ENCODE results near the gene KCTD14. TPM values are rescaled to one million over a fixed set of nuclear protein-coding genes. Genes with fewer than 3 reads are reported as not detected.

The KCTD14 gene
- total and polyA plus RNA-seq, 2 of the 4 experiments (the other 2 are of a cell fraction), result 0.90 to 0.97 TPM

DNA sequence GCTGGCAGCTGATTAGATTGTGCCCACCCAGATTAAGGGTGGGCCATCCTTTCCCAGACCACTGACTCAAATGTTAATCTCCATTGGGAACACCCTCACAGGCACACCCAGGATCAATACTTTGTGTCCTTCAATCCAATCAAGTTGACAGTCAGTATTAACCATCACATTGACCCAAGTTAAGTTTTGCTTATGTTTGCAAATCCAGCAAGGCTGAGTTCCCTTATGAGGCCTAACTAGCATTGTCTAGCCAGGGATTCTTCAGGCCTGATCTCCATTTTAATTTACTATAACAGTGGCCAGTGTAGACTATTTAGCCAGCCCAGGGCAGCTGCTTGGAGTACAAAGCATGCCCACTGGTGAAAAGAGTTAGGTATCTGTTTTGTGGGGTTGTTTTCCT lies 2.3 kb upstream of the KCTD14 start:
- H2AK5ac ChIP-seq (ENCODE audit: low read depth, low read length), result no peak overlapping the region
- in situ Hi-C loops (cut with MboI; ENCODE audit: low sequenced_read_pairs), result no loop called here
- ATAC-seq (ENCODE audit: low read depth), result no peak
- peaks cover under 1% of the 10 kb centered on the region; the same call in 1 of the 2 replicates for H3K4me1 ChIP-seq (ENCODE audit: control insufficient read depth, insufficient read depth, low read length)
- no peak overlapping the region for H3K56ac ChIP-seq (ENCODE audit: extremely low read depth, insufficient read depth, low read length)
- intact Hi-C loops (cut with micrococcal nuclease), result no loop called here
- no peak overlapping the region for H3K14ac ChIP-seq (replicated peaks; ENCODE audit: low read depth, low read length)
- no peak overlapping the region for H4K8ac ChIP-seq (ENCODE audit: low read depth in 2 of 2, low read length in 2 of 2)
- DNase-seq, result no peak
- H4K20me1 ChIP-seq (ENCODE audit: insufficient read depth, low read length), result no peaks in the 10 kb centered on the region
- no peak overlapping the region for H3K4me2 ChIP-seq (ENCODE audit: low read depth, low read length)
- H3K9me1 ChIP-seq (ENCODE audit: insufficient read depth, low read length), result peaks cover 6% of the 10 kb centered on the region; the same call in 1 of the 2 replicates
- H4K91ac ChIP-seq (ENCODE audit: insufficient read depth, low read depth, low read length), result no peak overlapping the region
- no peaks in the 10 kb centered on the region for H3K9me3 ChIP-seq (ENCODE audit: control insufficient read depth, insufficient read depth, low read length)
- H3K4ac ChIP-seq (ENCODE audit: low read depth, low read length), result no peak overlapping the region
- CTCF ChIA-PET, result no interaction called here
- no peaks in the 10 kb centered on the region for H3K79me1 ChIP-seq (ENCODE audit: low read depth in 1 of 2, low read length in 2 of 2)
- BruUV-seq (replicated peaks), result no TSS peak
- no peak overlapping the region for H3K18ac ChIP-seq (ENCODE audit: low read depth, low read length)
- H4K5ac ChIP-seq (ENCODE audit: low read depth, low read length), result no peak overlapping the region
- no peak overlapping the region for H3K9ac ChIP-seq (ENCODE audit: low read depth, low read length)
- POLR2A ChIA-PET (ENCODE audit: unreplicated experiment), result no interaction called here
- H2BK5ac ChIP-seq (ENCODE audit: low read depth, low read length, poor library complexity, severe bottlenecking), result no peak overlapping the region
- H2AFZ ChIP-seq (replicated peaks; ENCODE audit: low read length, poor library complexity), result no peak overlapping the region
- H3K27me3 ChIP-seq (ENCODE audit: control insufficient read depth, insufficient read depth, low read length), result no peaks in the 10 kb centered on the region
- no peak overlapping the region for H2AK9ac ChIP-seq (replicated peaks; ENCODE audit: low read depth, low read length, poor library complexity)
- dilution Hi-C loops (cut with HindIII; ENCODE audit: low sequenced_read_pairs, unreplicated experiment), result no loop called here
- H2BK15ac ChIP-seq (ENCODE audit: low read depth, low read length), result no peak overlapping the region
- no peak overlapping the region for H3K23ac ChIP-seq (ENCODE audit: low read depth, low read length)
- no peak overlapping the region for H2BK20ac ChIP-seq (ENCODE audit: low read depth, low read length)
- no peak for TF ChIP-seq CEBPB (IDR thresholded peaks at IDR 0.05; ENCODE audit: low read depth, low read length)
- TF ChIP-seq CHD1 (IDR thresholded peaks at IDR 0.05; ENCODE audit: low read depth, low read length), result no peak
- TF ChIP-seq MXI1 (IDR thresholded peaks at IDR 0.05; ENCODE audit: borderline replicate concordance, low read depth, low read length), result no peak
- no peak for TF ChIP-seq RCOR1 (IDR thresholded peaks at IDR 0.05; ENCODE audit: insufficient replicate concordance, low read length)
- TF ChIP-seq MAZ (IDR thresholded peaks at IDR 0.05; ENCODE audit: borderline replicate concordance, low read depth, low read length), result no peak
- TF ChIP-seq USF2 (IDR thresholded peaks at IDR 0.05; ENCODE audit: low read depth, low read length), result no peak
- no peaks in the 10 kb centered on the region for H3K36me3 ChIP-seq (ENCODE audit: control insufficient read depth, insufficient read depth, low read length)
- no peak overlapping the region for H2BK120ac ChIP-seq (ENCODE audit: low read depth, low read length)
- H3K4me3 ChIP-seq (ENCODE audit: insufficient read depth, low read depth, low read length), result no peak overlapping the region
- H3K27ac ChIP-seq (ENCODE audit: insufficient read depth, low read length), result no peak overlapping the region
